ENCODE data around the gene WBP2. TPM values are rescaled to one million over a fixed set of nuclear protein-coding genes. Genes with fewer than 3 reads are reported as not detected.

The WBP2 gene
- total and polyA plus RNA-seq, 10 of the 15 experiments (the other 5 are each of a cell fraction or from before 2014, with no cell fraction given): 1.5 to 57.3 (median 27.5) TPM

- no peak; the same call in 1 of the 2 replicates for TF ChIP-seq RELB (IDR thresholded peaks at IDR 0.05; ENCODE audit: low read depth)
- no peak for TF ChIP-seq EGR1 (IDR thresholded peaks at IDR 0.05; ENCODE audit: borderline replicate concordance in 1 of 2, low read depth in 2 of 2, low read length in 2 of 2)
- no peak for TF ChIP-seq SMC3 (IDR thresholded peaks at IDR 0.05; ENCODE audit: borderline replicate concordance, low read length)
- TF ChIP-seq TBL1XR1 (IDR thresholded peaks at IDR 0.05; ENCODE audit: low read depth, low read length): no peak
- no peak for TF ChIP-seq RB1 (IDR thresholded peaks at IDR 0.05; ENCODE audit: borderline replicate concordance)
- no peak for TF ChIP-seq STAT3 (IDR thresholded peaks at IDR 0.05; ENCODE audit: low read depth, low read length)
- TF ChIP-seq, protein P1, sequence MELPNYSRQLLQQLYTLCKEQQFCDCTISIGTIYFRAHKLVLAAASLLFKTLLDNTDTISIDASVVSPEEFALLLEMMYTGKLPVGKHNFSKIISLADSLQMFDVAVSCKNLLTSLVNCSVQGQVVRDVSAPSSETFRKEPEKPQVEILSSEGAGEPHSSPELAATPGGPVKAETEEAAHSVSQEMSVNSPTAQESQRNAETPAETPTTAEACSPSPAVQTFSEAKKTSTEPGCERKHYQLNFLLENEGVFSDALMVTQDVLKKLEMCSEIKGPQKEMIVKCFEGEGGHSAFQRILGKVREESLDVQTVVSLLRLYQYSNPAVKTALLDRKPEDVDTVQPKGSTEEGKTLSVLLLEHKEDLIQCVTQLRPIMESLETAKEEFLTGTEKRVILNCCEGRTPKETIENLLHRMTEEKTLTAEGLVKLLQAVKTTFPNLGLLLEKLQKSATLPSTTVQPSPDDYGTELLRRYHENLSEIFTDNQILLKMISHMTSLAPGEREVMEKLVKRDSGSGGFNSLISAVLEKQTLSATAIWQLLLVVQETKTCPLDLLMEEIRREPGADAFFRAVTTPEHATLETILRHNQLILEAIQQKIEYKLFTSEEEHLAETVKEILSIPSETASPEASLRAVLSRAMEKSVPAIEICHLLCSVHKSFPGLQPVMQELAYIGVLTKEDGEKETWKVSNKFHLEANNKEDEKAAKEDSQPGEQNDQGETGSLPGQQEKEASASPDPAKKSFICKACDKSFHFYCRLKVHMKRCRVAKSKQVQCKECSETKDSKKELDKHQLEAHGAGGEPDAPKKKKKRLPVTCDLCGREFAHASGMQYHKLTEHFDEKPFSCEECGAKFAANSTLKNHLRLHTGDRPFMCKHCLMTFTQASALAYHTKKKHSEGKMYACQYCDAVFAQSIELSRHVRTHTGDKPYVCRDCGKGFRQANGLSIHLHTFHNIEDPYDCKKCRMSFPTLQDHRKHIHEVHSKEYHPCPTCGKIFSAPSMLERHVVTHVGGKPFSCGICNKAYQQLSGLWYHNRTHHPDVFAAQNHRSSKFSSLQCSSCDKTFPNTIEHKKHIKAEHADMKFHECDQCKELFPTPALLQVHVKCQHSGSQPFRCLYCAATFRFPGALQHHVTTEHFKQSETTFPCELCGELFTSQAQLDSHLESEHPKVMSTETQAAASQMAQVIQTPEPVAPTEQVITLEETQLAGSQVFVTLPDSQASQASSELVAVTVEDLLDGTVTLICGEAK (IDR thresholded peaks at IDR 0.05; ENCODE audit: borderline replicate concordance): no peak
- TF ChIP-seq SUPT20H (IDR thresholded peaks at IDR 0.05; ENCODE audit: borderline replicate concordance, control insufficient read depth, low read depth, low read length): no peak
- TF ChIP-seq, protein P2, sequence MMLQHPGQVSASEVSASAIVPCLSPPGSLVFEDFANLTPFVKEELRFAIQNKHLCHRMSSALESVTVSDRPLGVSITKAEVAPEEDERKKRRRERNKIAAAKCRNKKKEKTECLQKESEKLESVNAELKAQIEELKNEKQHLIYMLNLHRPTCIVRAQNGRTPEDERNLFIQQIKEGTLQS (IDR thresholded peaks at IDR 0.05; ENCODE audit: borderline replicate concordance, extremely low read depth, low read depth, low read length): no peak
- TF ChIP-seq, protein P3, sequence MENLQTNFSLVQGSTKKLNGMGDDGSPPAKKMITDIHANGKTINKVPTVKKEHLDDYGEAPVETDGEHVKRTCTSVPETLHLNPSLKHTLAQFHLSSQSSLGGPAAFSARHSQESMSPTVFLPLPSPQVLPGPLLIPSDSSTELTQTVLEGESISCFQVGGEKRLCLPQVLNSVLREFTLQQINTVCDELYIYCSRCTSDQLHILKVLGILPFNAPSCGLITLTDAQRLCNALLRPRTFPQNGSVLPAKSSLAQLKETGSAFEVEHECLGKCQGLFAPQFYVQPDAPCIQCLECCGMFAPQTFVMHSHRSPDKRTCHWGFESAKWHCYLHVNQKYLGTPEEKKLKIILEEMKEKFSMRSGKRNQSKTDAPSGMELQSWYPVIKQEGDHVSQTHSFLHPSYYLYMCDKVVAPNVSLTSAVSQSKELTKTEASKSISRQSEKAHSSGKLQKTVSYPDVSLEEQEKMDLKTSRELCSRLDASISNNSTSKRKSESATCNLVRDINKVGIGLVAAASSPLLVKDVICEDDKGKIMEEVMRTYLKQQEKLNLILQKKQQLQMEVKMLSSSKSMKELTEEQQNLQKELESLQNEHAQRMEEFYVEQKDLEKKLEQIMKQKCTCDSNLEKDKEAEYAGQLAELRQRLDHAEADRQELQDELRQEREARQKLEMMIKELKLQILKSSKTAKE (IDR thresholded peaks at IDR 0.05; ENCODE audit: low read depth, poor library complexity, severe bottlenecking): no peak
- no peak for TF ChIP-seq ZBED1 (IDR thresholded peaks at IDR 0.05; ENCODE audit: borderline replicate concordance)
- TF ChIP-seq RUNX3 (IDR thresholded peaks at IDR 0.05; ENCODE audit: low read length): peak; percentile 29
- TF ChIP-seq RCOR1 (conservative IDR thresholded peaks at IDR 0.05; ENCODE audit: low read depth, low read length): 0 out of 2 replicates have a peak, but pooled peaks have one; percentile 19
- no peak for TF ChIP-seq EZH2 (IDR thresholded peaks at IDR 0.05; ENCODE audit: borderline replicate concordance, control insufficient read depth, low read depth, low read length)
- TF ChIP-seq ZNF622 (IDR thresholded peaks at IDR 0.05): no peak
- TF ChIP-seq BACH1 (IDR thresholded peaks at IDR 0.05; ENCODE audit: borderline replicate concordance): no peak; the same call in 1 of the 2 replicates
- no peak for TF ChIP-seq SRF (IDR thresholded peaks at IDR 0.05; ENCODE audit: low read depth in 2 of 2, low read length in 2 of 2)
- TF ChIP-seq, protein P4, sequence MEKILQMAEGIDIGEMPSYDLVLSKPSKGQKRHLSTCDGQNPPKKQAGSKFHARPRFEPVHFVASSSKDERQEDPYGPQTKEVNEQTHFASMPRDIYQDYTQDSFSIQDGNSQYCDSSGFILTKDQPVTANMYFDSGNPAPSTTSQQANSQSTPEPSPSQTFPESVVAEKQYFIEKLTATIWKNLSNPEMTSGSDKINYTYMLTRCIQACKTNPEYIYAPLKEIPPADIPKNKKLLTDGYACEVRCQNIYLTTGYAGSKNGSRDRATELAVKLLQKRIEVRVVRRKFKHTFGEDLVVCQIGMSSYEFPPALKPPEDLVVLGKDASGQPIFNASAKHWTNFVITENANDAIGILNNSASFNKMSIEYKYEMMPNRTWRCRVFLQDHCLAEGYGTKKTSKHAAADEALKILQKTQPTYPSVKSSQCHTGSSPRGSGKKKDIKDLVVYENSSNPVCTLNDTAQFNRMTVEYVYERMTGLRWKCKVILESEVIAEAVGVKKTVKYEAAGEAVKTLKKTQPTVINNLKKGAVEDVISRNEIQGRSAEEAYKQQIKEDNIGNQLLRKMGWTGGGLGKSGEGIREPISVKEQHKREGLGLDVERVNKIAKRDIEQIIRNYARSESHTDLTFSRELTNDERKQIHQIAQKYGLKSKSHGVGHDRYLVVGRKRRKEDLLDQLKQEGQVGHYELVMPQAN (conservative IDR thresholded peaks at IDR 0.05): no peak
Observed at GRCh38 chr17:75843577-75844529, 11.3 kb downstream of the WBP2 start, which contains the start of gene UNC13D (continued).

Measured in GM12878 (cell line).